Subcutaneous adipose tissue (tissue), 4 donors: Measurements from ENCODE around the gene CCDC80. TPM values are rescaled to one million over a fixed set of nuclear protein-coding genes. Genes with fewer than 3 reads are reported as not detected.

Source experiments
- total RNA-seq, 4 donors: library from RNA; depleted of rRNA; stranded (reverse); fragments of >200 nt; gene quantifications; one replicate each; pipeline ENCODE4 v1.1.0, GENCODE V29; 2016
- TF ChIP-seq, protein P1 (sequence below): fragments of 450-650 bp; IDR thresholded peaks from one replicate; pipeline ENCODE4 v1.5.1; 2016; ENCODE audit warnings: low read depth, mild to moderate bottlenecking, control low read depth, antibody characterized with exemption, moderate library complexity

The CCDC80 gene
- total RNA-seq, 4 donors from 2014 or later = 50.3 to 260 (median 122) TPM

DNA sequence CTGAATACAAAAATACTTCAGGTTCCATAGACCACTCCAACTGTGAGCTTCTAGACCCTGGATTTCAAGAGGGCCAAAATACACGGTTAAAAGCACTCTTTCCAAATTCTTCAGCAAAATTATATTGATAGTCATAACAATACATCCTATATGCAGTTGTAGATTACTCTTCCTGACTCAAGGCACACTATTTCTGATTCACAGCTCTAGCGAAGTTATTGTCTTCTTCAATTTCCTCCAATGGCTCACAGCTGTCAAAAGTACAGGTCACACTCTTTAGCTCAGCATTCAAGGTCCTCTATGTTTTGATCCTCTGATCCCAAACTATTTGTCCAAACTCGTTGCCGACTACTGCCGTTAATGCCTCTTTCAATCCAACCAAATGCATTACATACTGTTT, 13.5 kb upstream of the CCDC80 start:
- TF ChIP-seq, protein P1, sequence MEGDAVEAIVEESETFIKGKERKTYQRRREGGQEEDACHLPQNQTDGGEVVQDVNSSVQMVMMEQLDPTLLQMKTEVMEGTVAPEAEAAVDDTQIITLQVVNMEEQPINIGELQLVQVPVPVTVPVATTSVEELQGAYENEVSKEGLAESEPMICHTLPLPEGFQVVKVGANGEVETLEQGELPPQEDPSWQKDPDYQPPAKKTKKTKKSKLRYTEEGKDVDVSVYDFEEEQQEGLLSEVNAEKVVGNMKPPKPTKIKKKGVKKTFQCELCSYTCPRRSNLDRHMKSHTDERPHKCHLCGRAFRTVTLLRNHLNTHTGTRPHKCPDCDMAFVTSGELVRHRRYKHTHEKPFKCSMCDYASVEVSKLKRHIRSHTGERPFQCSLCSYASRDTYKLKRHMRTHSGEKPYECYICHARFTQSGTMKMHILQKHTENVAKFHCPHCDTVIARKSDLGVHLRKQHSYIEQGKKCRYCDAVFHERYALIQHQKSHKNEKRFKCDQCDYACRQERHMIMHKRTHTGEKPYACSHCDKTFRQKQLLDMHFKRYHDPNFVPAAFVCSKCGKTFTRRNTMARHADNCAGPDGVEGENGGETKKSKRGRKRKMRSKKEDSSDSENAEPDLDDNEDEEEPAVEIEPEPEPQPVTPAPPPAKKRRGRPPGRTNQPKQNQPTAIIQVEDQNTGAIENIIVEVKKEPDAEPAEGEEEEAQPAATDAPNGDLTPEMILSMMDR = no peak

DNA sequence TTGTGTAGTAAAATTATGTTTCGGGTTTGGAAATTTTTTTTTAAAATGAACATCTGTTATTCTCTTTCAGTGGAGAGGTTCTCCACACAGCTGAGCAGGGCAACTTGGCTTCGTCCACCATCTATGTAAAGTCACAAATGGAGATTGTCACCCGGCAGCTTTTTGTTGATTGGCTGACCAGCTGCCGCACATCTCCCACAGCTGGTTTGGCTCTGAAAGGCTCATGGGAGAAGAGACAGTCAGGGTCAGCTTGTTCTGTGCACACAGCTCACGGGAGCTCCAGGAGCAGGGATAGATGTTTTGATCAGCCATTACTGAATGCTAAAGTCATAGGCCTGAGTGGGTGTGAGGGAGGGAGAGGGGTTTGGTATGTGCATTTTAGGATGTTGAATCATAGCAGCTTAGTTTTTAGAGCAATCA, 12.9 kb upstream of the CCDC80 start:
- TF ChIP-seq, protein P1 = no peak

DNA sequence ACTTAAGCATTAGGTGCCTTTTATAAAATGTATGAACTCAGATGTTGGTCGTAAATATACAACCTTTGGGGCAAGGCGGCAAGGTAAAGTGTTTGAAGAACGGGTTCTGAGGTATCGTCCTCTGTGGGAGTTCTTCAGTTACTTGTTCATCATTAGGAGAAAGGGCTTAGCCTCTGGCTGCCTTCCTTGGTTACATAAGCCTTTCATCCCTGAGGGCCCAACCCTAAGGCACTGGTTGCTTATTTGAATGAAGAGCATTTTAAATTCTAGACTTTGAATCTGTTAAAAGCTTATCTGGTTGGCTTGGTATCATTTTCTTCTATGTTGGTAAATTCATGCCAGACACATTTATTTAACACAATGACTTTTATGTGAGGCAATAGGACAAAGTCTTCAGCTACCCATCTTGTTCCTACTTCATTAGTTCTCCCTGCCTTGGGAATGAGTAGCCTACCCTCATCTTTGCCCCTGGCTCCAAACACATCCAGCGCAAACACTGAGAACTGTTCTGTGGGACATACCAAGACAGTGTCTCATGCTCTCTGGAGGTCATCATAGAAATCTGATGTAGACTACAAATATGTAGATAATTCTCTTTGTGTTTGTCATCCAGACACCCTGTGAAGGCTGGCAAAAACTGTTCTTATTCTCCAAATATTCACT, 12.4 kb upstream of the CCDC80 start:
- TF ChIP-seq, protein P1 = no peak

DNA sequence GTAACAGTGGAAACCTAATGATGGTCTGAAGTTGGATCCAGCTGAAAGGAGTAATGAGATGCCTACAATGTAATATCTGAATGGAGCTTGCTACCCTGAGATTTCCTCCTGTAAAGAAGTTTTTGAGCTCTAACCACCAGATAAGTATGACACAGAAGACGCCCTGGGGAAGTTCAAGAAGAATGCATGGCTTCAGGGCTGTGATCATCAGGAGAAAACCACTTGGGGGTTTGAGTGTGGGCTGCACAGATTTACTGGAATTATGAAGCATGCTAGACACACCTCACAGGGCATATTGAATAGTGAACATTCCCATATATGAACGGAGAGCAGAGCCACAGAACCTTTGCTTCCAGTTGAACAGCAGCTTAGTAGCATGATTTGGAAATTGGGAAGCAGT, 10.6 kb upstream of the CCDC80 start:
- TF ChIP-seq, protein P1 = no peak

DNA sequence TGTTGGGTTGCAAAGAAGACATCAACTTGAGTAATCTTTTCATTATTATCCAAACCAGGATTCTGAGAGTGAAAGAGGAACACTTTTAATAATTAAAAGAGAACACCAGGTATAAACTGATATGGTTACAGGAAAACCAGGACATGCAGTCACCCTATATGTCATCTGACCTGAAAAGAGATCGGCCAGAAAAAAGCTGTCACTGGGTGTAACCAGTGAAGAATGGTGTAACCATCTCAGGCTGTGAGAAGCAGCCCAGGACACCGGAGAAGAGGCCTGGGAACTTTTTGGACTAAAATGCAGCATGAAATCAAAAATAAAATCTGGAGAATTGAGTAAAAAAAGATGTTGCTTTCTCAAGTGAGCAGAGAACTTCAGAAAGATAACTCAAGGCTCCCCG, 10.1 kb upstream of the CCDC80 start:
- TF ChIP-seq, protein P1 = no peak

DNA sequence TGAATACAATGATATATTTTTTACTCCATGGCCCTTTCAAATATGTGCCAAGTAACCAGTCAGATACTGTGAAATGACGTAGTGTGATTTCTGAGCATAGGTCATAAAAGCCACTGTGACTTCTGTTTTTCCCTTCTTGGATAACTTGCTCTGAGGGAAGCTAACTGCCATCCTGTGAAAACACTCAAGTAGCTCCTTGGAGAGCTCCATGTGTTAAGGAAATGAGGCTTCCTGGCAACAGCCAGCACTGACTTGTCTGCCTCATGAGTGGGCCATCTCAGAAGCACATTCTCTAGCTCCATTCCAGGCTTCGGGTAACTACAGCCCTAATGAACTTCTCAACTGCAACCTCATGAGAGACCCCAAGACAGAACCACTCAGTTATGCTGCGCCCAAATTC, 9.5 kb upstream of the CCDC80 start:
- TF ChIP-seq, protein P1 = no peak

DNA sequence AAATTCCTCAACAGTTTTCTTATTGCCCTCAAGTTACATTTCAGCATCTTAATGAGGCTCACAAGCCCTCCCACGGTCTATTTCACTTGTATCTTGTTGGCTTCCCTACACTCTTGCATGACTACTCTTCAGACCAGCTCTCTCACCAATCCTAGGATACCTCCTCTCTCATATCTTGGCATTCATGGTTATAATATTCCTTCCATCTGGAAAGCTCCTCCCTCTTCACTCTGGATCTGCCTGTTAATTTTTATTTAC, 8.5 kb upstream of the CCDC80 start:
- TF ChIP-seq, protein P1 = no peak
